HCEC 1CT (cell line): ENCODE results near the gene KLK6.
"Not testable (repeated sequence)": the region's sequence is repeated elsewhere in the genome, so short reads cannot be mapped to it uniquely, and the experiment has no call there.

Source experiments
- DNase-seq: peaks from one replicate; pipeline ENCODE4 v3.0.0-alpha.2; 2017

KLK6 gene

GRCh38 chr19:50984416-50984815, 15.0 kb upstream of the KLK6 start:
- DNase-seq = not testable (repeated sequence)

- no peak for DNase-seq
Observed at GRCh38 chr19:50983625-50984292, 14.4 kb upstream of the KLK6 start, which contains the start of gene KLK7. Gene KLK7 (minus strand): TSS chr19:50983917. CDS start chr19:50982399, 1,518 bp downstream.

GRCh38 chr19:50982186-50982585, 12.8 kb upstream of the KLK6 start:
- no peak for DNase-seq

GRCh38 chr19:50981587-50982146, 12.3 kb upstream of the KLK6 start:
- DNase-seq = no peak

GRCh38 chr19:50980208-50980607, 10.8 kb upstream of the KLK6 start:
- DNase-seq = no peak

- no peak for DNase-seq
Observed at GRCh38 chr19:50979758-50980157, 10.4 kb upstream of the KLK6 start.

GRCh38 chr19:50978772-50979390, 9.5 kb upstream of the KLK6 start:
- DNase-seq = no peak

- DNase-seq = no peak
Observed at GRCh38 chr19:50977626-50978025, 8.2 kb upstream of the KLK6 start.

- no peak for DNase-seq
Observed at GRCh38 chr19:50975766-50976165, 6.4 kb upstream of the KLK6 start.

GRCh38 chr19:50974702-50975556, 5.5 kb upstream of the KLK6 start:
- DNase-seq = no peak

- DNase-seq = no peak
Observed at GRCh38 chr19:50972795-50973376, 3.5 kb upstream of the KLK6 start.

GRCh38 chr19:50969810-50970209, 419 bp upstream of the KLK6 start:
- not testable (repeated sequence) for DNase-seq

GRCh38 chr19:50968716-50969412, 527 bp downstream of the KLK6 start:
- no peak for DNase-seq

- no peak for DNase-seq
Observed at GRCh38 chr19:50967929-50968715, 1.3 kb downstream of the KLK6 start.

- no peak for DNase-seq
Observed at GRCh38 chr19:50964266-50964665, 5.1 kb downstream of the KLK6 start.

GRCh38 chr19:50963381-50963780, 6.0 kb downstream of the KLK6 start:
- DNase-seq = no peak

- no peak for DNase-seq
Observed at GRCh38 chr19:50962245-50962644, 7.1 kb downstream of the KLK6 start.

- DNase-seq = no peak
Observed at GRCh38 chr19:50959731-50960500, 9.5 kb downstream of the KLK6 start.

- DNase-seq = no peak
Observed at GRCh38 chr19:50957587-50957986, 11.8 kb downstream of the KLK6 start.

- DNase-seq = no peak
Observed at GRCh38 chr19:50952910-50953309, 16.5 kb downstream of the KLK6 start, which contains the start of gene KLK5. Gene KLK5 (minus strand): TSS chr19:50953038. CDS start chr19:50952657, 381 bp downstream.

GRCh38 chr19:50949861-50950260, 19.5 kb downstream of the KLK6 start:
- no peak for DNase-seq
